OCI-LY3 (cell line): ENCODE data around the gene BCO1.

ENCODE experiments used
- H2AFZ ChIP-seq: fragments of 200-600, 300-600 bp; shearing (Covaris generic); 2 replicates; pipeline ENCODE4 v1.6.0; 2014; ENCODE audit warnings: antibody characterized with exemption, low read depth, low read length
- H3K27ac ChIP-seq: fragments of 200-600, 300-600 bp; sonication (generic); 2 replicates; pipeline ENCODE4 v1.5.1; 2014; ENCODE audit warnings: mild to moderate bottlenecking, low read length, moderate library complexity, mixed read lengths
- H3K27me3 ChIP-seq: fragments of 200-600, 300-600 bp; sonication (generic); 2 replicates; pipeline ENCODE4 v1.6.1; 2014; ENCODE audit warnings: low read depth, low read length, mixed read lengths
- H3K36me3 ChIP-seq: fragments of 200-600, 300-600 bp; sonication (generic); replicated peaks from 2 replicates; pipeline ENCODE3; 2014; ENCODE audit warnings: low read depth, low read length, mixed read lengths
- H3K4me1 ChIP-seq: fragments of 300-600, 200-600 bp; sonication (generic); 2 replicates; pipeline ENCODE4 v1.6.1; 2014; ENCODE audit warnings: low read length, mixed read lengths
- H3K4me2 ChIP-seq: fragments of 200-600, 300-600 bp; sonication (generic); 2 replicates; pipeline ENCODE4 v1.6.1; 2014; ENCODE audit warnings: low read length, mixed read lengths
- H3K4me3 ChIP-seq: fragments of 300-600, 200-600 bp; sonication (generic); 2 replicates; pipeline ENCODE4 v1.5.1; 2014; ENCODE audit warnings: antibody characterized with exemption, mild to moderate bottlenecking, low read length, moderate library complexity
- H3K79me2 ChIP-seq: fragments of 300-600, 200-600 bp; shearing (Covaris generic); 2 replicates; pipeline ENCODE4 v1.6.1; 2014; ENCODE audit warnings: mild to moderate bottlenecking, low read length, mixed read lengths
- H3K9ac ChIP-seq: fragments of 300-600, 200-600 bp; shearing (Covaris generic); 2 replicates; pipeline ENCODE4 v1.6.0; 2014; ENCODE audit warnings: mild to moderate bottlenecking, low read length, moderate library complexity
- H3K9me3 ChIP-seq: fragments of 200-600, 300-600 bp; shearing (Covaris generic); 2 replicates; pipeline ENCODE4 v1.6.1; 2014; ENCODE audit warnings: low read length, mixed read lengths; ENCODE audit not compliant: insufficient read depth
- H4K20me1 ChIP-seq: fragments of 200-600, 300-600 bp; sonication (generic); 2 replicates; pipeline ENCODE4 v1.6.1; 2016; ENCODE audit warnings: low read length, mixed read lengths; ENCODE audit not compliant: insufficient read depth
- CTCF ChIP-seq: fragments of 200-600, 300-600 bp; sonication (generic); IDR thresholded peaks from 2 replicates; pipeline ENCODE4 v1.5.1; 2014; ENCODE audit warnings: antibody characterized with exemption, low read length, low read depth
- EZH2phosphoT487 ChIP-seq: fragments of 200-600 bp; shearing (Covaris generic); IDR thresholded peaks from 2 replicates; pipeline ENCODE4 v1.6.1; 2018; ENCODE audit warnings: antibody characterized with exemption, mixed run types, low read depth

BCO1 gene, protein sequence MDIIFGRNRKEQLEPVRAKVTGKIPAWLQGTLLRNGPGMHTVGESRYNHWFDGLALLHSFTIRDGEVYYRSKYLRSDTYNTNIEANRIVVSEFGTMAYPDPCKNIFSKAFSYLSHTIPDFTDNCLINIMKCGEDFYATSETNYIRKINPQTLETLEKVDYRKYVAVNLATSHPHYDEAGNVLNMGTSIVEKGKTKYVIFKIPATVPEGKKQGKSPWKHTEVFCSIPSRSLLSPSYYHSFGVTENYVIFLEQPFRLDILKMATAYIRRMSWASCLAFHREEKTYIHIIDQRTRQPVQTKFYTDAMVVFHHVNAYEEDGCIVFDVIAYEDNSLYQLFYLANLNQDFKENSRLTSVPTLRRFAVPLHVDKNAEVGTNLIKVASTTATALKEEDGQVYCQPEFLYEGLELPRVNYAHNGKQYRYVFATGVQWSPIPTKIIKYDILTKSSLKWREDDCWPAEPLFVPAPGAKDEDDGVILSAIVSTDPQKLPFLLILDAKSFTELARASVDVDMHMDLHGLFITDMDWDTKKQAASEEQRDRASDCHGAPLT

GRCh38 chr16:81238296-81239011, at the start of gene BCO1:
TSS of gene BCO1 (plus strand) at chr16:81238689. CDS start at chr16:81238909, 220 bp downstream.
- Histone ChIP-seq H3K4me3 (peak within 1 kb of the TSS; percentile 69), H3K36me3 (no peaks in the 10 kb centered on the region), H3K9ac (peak within 1 kb of the TSS; percentile 4; the same call in 1 of the 2 replicates), H3K79me2 (no peaks in the 10 kb centered on the region), H3K9me3 (no peaks in the 10 kb centered on the region), H2AFZ (peak within 1 kb of the TSS; percentile 81), H3K4me1 (peaks cover 12% of the 10 kb centered on the region), H3K4me2 (peak within 1 kb of the TSS; percentile 76), H4K20me1 (no peaks in the 10 kb centered on the region), H3K27ac (no peak within 1 kb of the TSS), H3K27me3 (no peaks in the 10 kb centered on the region)
- TF ChIP-seq CTCF, result no peak

GRCh38 chr16:81189100-81189664, 49.3 kb upstream of the BCO1 start:
- Histone ChIP-seq H3K27ac (no peak overlapping the region), H2AFZ (no peak overlapping the region), H3K36me3 (no peaks in the 10 kb centered on the region), H3K9ac (no peak overlapping the region), H3K4me3 (no peak overlapping the region), H3K4me1 (no peaks in the 10 kb centered on the region), H3K79me2 (no peaks in the 10 kb centered on the region), H3K9me3 (no peaks in the 10 kb centered on the region), H3K4me2 (no peak overlapping the region), H3K27me3 (peaks cover 10% of the 10 kb centered on the region), H4K20me1 (no peaks in the 10 kb centered on the region)
- TF ChIP-seq EZH2phosphoT487, result no peak
- TF ChIP-seq CTCF, result no peak

DNA sequence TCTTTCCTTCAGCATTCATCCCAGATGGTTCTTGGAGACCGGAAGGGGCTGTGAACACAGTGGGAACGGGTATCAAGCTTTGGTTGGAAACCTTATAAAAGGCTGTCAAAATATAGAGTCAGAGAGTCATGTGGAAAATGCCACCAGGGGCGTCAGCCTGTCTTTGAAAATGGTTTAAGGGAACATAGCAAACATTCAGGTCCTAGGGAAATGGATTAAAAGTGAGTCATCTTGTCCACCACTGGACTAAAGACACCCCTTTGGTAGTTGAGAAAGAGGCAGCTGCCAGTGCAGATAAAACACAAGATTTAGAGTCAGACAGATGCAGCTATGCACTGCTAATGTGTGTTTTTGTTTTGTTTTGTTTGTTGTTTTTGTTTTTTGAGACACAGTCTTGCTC, 47.8 kb upstream of the BCO1 start:
- Histone ChIP-seq H3K36me3 (no peaks in the 10 kb centered on the region), H3K27ac (no peak overlapping the region), H3K4me3 (no peak overlapping the region), H3K79me2 (no peaks in the 10 kb centered on the region), H3K9me3 (no peaks in the 10 kb centered on the region), H3K4me1 (no peaks in the 10 kb centered on the region), H3K4me2 (no peak overlapping the region), H2AFZ (no peak overlapping the region), H4K20me1 (no peaks in the 10 kb centered on the region), H3K9ac (no peak overlapping the region), H3K27me3 (peaks cover 14% of the 10 kb centered on the region; the same call in 1 of the 2 replicates)
- no peak for TF ChIP-seq CTCF
- TF ChIP-seq EZH2phosphoT487, result no peak
